HepG2 (cell line): Measurements from ENCODE around the gene NIPAL3.

Experiments used
- ARNTL ChIP-seq: sonication (generic); formaldehyde crosslinking; IDR thresholded peaks from 2 replicates; pipeline ENCODE4 v1.4.0; 2020; ENCODE audit warnings: mild to moderate bottlenecking, missing genetic modification reagents
- TF ChIP-seq, protein P1 (sequence below): IDR thresholded peaks from 2 replicates; pipeline ENCODE4 v1.6.1; 2016

DNA sequence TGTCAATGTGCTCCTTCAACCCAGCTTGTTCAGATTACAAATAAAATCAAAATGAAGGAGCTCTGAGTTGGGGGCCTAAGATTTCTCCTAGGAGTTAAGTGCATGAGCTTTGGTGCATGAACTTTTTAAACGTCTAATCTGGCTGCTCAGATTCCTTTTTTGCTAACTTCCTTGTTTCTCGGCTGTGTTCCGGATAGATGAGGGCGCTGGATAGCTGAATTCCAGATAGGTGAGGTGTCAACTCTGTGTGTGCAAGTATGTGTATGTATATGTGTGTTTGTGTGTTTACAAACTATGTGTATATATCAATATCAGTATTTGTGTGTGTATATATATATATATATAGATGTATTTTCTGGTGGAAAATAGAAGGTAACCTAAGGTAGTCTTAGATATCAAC is 49.5 kb downstream of the NIPAL3 start:
- TF ChIP-seq, protein P1, sequence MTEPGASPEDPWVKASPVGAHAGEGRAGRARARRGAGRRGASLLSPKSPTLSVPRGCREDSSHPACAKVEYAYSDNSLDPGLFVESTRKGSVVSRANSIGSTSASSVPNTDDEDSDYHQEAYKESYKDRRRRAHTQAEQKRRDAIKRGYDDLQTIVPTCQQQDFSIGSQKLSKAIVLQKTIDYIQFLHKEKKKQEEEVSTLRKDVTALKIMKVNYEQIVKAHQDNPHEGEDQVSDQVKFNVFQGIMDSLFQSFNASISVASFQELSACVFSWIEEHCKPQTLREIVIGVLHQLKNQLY (CRISPR knock-in tag), result no peak
- no peak for TF ChIP-seq ARNTL
